ENCODE measurements around the gene THUMPD2.

THUMPD2 gene, protein sequence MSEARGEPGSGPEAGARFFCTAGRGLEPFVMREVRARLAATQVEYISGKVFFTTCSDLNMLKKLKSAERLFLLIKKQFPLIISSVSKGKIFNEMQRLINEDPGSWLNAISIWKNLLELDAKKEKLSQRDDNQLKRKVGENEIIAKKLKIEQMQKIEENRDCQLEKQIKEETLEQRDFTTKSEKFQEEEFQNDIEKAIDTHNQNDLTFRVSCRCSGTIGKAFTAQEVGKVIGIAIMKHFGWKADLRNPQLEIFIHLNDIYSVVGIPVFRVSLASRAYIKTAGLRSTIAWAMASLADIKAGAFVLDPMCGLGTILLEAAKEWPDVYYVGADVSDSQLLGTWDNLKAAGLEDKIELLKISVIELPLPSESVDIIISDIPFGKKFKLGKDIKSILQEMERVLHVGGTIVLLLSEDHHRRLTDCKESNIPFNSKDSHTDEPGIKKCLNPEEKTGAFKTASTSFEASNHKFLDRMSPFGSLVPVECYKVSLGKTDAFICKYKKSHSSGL

DNA sequence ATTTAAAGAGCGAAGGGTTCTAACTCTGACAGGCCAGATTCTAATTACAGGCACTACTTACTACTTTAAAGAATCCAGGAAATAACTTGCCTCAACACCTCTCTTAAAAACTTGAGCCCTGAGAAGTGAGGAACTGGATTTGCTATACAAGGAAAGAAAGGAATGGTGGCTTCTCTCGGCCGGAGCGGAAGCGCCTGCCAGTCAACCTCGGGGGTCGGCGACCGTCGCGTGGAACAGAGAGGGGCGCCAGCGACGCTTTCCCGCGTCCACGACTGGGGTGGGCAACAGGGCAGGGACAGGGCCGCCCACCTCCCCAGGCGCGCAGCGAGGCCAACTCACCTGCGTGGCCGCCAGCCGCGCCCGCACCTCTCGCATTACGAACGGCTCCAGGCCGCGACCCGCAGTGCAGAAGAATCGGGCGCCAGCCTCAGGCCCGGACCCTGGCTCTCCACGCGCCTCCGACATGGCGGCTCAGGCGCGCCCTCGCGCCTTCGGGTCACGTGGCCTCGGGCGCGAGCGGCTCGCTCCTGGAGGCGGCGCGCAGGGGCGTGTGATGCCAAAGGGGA is at the start of gene THUMPD2:
Gene THUMPD2 (minus strand): TSS at position 484 of the 566 bp plus-strand sequence. CDS start 19 bp downstream, at position 465.
- Histone ChIP-seq H3K4me1 (ENCODE audit: low read length) (peaks cover 16% of the 10 kb centered on the region), H3K9ac (ENCODE audit: low read length) (peak within 1 kb of the TSS; percentile 87), H3K4me3 (ENCODE audit: low read length) (peak within 1 kb of the TSS; percentile 73), H3K4me2 (ENCODE audit: low read depth, low read length) (peak within 1 kb of the TSS; percentile 66), H3K27ac (ENCODE audit: low read length) (peak within 1 kb of the TSS; percentile 39; the same call in 1 of the 2 replicates), H2AFZ (ENCODE audit: low read length) (peak within 1 kb of the TSS; percentile 78), H3K79me2 (ENCODE audit: low read length) (peaks cover 50% of the 10 kb centered on the region), H4K20me1 (ENCODE audit: insufficient read depth, low read length) (no peaks in the 10 kb centered on the region), H3K9me3 (replicated peaks; ENCODE audit: insufficient read depth, low read length) (no peaks in the 10 kb centered on the region), H3F3A (ENCODE audit: insufficient read depth, low read length) (0 out of 2 replicates have a peak, but pooled peaks cover 4% of the 10 kb centered on the region), H3K36me3 (replicated peaks; ENCODE audit: insufficient read depth, low read length) (no peaks in the 10 kb centered on the region), H3K27me3 (replicated peaks; ENCODE audit: insufficient read depth, low read length) (no peaks in the 10 kb centered on the region), H3K9me2 (replicated peaks; ENCODE audit: insufficient read depth, low read length) (no peaks in the 10 kb centered on the region)
- TF ChIP-seq EZH2phosphoT487 (IDR thresholded peaks at IDR 0.05; ENCODE audit: low read length) (no peak), EZH2 (optimal IDR thresholded peaks at IDR 0.05; ENCODE audit: low read depth, low read length) (no peak)
- TF ChIP-seq, protein P1, sequence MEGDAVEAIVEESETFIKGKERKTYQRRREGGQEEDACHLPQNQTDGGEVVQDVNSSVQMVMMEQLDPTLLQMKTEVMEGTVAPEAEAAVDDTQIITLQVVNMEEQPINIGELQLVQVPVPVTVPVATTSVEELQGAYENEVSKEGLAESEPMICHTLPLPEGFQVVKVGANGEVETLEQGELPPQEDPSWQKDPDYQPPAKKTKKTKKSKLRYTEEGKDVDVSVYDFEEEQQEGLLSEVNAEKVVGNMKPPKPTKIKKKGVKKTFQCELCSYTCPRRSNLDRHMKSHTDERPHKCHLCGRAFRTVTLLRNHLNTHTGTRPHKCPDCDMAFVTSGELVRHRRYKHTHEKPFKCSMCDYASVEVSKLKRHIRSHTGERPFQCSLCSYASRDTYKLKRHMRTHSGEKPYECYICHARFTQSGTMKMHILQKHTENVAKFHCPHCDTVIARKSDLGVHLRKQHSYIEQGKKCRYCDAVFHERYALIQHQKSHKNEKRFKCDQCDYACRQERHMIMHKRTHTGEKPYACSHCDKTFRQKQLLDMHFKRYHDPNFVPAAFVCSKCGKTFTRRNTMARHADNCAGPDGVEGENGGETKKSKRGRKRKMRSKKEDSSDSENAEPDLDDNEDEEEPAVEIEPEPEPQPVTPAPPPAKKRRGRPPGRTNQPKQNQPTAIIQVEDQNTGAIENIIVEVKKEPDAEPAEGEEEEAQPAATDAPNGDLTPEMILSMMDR (IDR thresholded peaks at IDR 0.05; ENCODE audit: low read length) = no peak
- peak; percentile 73 for DNase-seq

DNA sequence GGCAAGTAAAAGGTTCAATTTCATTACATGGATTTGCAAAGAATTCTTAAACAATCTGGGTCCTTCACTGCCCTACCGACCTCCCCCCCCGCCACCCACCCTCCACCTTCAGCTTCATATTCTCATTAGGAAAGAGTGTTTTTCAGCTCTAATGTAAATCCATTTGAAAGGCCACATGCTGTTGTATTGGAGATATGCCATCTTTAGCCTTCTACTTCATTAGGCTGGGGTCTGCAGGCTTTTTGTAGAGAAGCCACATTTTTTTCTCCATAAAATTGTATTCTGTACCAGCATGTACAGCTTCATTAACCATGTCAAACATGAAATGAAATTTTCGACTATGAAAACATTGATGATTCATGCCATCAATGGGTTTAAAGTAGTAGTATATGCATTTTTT is 42.8 kb upstream of the THUMPD2 start:
- H3F3A ChIP-seq (ENCODE audit: insufficient read depth, low read length) = no peaks in the 10 kb centered on the region
- no peaks in the 10 kb centered on the region for H3K4me1 ChIP-seq (ENCODE audit: low read length)
- TF ChIP-seq, protein P1 (IDR thresholded peaks at IDR 0.05; ENCODE audit: low read length) = no peak
- TF ChIP-seq EZH2 (optimal IDR thresholded peaks at IDR 0.05; ENCODE audit: low read depth, low read length) (no peak), EZH2phosphoT487 (IDR thresholded peaks at IDR 0.05; ENCODE audit: low read length) (no peak)
- H3K4me2 ChIP-seq (ENCODE audit: low read depth, low read length) = no peak overlapping the region
- no peak overlapping the region for H3K27ac ChIP-seq (ENCODE audit: low read length)
- no peak overlapping the region for H2AFZ ChIP-seq (ENCODE audit: low read length)
- no peaks in the 10 kb centered on the region for H3K79me2 ChIP-seq (ENCODE audit: low read length)
- H3K36me3 ChIP-seq (replicated peaks; ENCODE audit: insufficient read depth, low read length) = no peaks in the 10 kb centered on the region
- H3K9ac ChIP-seq (ENCODE audit: low read length) = no peak overlapping the region
- no peak overlapping the region for H3K4me3 ChIP-seq (ENCODE audit: low read length)
- no peak for DNase-seq
- H4K20me1 ChIP-seq (ENCODE audit: insufficient read depth, low read length) = no peaks in the 10 kb centered on the region
- no peaks in the 10 kb centered on the region for H3K9me3 ChIP-seq (replicated peaks; ENCODE audit: insufficient read depth, low read length)
- H3K9me2 ChIP-seq (replicated peaks; ENCODE audit: insufficient read depth, low read length) = no peaks in the 10 kb centered on the region
- H3K27me3 ChIP-seq (replicated peaks; ENCODE audit: insufficient read depth, low read length) = no peaks in the 10 kb centered on the region

DNA sequence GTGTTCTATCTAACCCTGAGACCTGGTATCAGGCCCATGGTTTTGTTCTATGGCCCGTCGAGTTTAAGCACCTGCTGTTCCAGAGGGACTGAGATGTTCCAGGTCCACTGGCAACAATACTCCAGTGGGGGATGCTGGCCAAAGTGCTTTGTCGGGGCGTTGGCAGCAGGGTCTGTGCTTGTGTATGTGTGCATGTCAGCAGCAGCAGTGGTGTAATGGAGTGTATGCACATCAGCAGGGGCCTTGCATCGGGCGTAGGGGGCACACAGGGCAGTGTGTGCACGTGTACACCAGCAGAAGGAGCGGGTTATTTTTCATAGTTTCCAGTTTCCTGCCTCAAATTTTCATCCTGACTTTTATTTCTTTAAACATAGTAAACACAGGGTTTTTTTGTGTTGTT is 37.8 kb upstream of the THUMPD2 start:
- Histone ChIP-seq H2AFZ (ENCODE audit: low read length) (no peak overlapping the region), H3F3A (ENCODE audit: insufficient read depth, low read length) (no peaks in the 10 kb centered on the region), H3K79me2 (ENCODE audit: low read length) (no peaks in the 10 kb centered on the region), H4K20me1 (ENCODE audit: insufficient read depth, low read length) (no peaks in the 10 kb centered on the region), H3K4me3 (ENCODE audit: low read length) (no peak overlapping the region), H3K4me1 (ENCODE audit: low read length) (no peaks in the 10 kb centered on the region), H3K9me3 (replicated peaks; ENCODE audit: insufficient read depth, low read length) (no peaks in the 10 kb centered on the region), H3K9ac (ENCODE audit: low read length) (no peak overlapping the region), H3K9me2 (replicated peaks; ENCODE audit: insufficient read depth, low read length) (no peaks in the 10 kb centered on the region), H3K27me3 (replicated peaks; ENCODE audit: insufficient read depth, low read length) (no peaks in the 10 kb centered on the region), H3K27ac (ENCODE audit: low read length) (no peak overlapping the region), H3K36me3 (replicated peaks; ENCODE audit: insufficient read depth, low read length) (no peaks in the 10 kb centered on the region), H3K4me2 (ENCODE audit: low read depth, low read length) (no peak overlapping the region)
- TF ChIP-seq, protein P1 (IDR thresholded peaks at IDR 0.05; ENCODE audit: low read length) = no peak
- TF ChIP-seq EZH2phosphoT487 (IDR thresholded peaks at IDR 0.05; ENCODE audit: low read length) (no peak), EZH2 (optimal IDR thresholded peaks at IDR 0.05; ENCODE audit: low read depth, low read length) (no peak)
- no peak for DNase-seq
